ENCODE data around the gene HABP4. TPM values are rescaled to one million over a fixed set of nuclear protein-coding genes. Genes with fewer than 3 reads are reported as not detected.

HABP4 gene
- total and polyA plus RNA-seq, 10 of the 15 experiments (the other 5 are each of a cell fraction or from before 2014, with no cell fraction given): 1.6 to 15.4 (median 11.6) TPM

DNA sequence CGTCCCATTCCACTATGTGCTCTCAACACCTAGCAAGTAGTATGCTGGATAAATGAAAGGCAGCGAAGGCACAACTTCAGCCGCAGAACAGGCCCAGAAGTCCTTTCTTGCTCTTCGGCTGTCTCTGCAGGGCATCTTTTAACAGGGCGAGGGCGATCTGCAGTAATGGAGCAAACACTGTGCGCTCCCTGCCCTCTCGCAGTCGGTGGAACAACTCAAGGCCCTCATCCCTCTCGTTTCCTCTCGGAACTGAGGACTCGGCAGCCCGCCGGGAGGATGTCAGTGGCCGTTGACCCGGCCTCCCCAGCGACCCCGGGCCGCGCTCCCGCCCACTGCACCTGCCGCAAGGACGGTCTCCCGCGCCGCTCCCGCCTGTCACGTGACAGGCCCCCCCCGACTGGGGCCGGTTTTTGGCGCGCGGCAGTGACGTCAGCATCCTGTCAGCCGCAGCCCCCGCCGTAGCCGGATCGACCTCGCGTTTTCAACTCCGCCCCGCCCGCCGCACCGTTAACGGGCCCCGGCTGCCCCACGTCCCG, 32.9 kb upstream of the HABP4 start (continued):
- TF ChIP-seq, protein P1, sequence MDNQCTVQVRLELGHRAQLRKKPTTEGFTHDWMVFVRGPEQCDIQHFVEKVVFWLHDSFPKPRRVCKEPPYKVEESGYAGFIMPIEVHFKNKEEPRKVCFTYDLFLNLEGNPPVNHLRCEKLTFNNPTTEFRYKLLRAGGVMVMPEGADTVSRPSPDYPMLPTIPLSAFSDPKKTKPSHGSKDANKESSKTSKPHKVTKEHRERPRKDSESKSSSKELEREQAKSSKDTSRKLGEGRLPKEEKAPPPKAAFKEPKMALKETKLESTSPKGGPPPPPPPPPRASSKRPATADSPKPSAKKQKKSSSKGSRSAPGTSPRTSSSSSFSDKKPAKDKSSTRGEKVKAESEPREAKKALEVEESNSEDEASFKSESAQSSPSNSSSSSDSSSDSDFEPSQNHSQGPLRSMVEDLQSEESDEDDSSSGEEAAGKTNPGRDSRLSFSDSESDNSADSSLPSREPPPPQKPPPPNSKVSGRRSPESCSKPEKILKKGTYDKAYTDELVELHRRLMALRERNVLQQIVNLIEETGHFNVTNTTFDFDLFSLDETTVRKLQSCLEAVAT (IDR thresholded peaks at IDR 0.05): peak; percentile 71
- 0 out of 2 replicates have a peak, but pooled peaks have one; percentile 31 for TF ChIP-seq ZNF217 (IDR thresholded peaks at IDR 0.05)
- TF ChIP-seq ETV6 (conservative IDR thresholded peaks at IDR 0.05 in 1 of 2, IDR thresholded peaks at IDR 0.05 in 1 of 2; ENCODE audit: borderline replicate concordance in 1 of 2, low read depth in 1 of 2): 0 out of 4 replicates have a peak, but pooled peaks of 1 of the 2 experiments have one; percentile 20
- TF ChIP-seq, protein P2, sequence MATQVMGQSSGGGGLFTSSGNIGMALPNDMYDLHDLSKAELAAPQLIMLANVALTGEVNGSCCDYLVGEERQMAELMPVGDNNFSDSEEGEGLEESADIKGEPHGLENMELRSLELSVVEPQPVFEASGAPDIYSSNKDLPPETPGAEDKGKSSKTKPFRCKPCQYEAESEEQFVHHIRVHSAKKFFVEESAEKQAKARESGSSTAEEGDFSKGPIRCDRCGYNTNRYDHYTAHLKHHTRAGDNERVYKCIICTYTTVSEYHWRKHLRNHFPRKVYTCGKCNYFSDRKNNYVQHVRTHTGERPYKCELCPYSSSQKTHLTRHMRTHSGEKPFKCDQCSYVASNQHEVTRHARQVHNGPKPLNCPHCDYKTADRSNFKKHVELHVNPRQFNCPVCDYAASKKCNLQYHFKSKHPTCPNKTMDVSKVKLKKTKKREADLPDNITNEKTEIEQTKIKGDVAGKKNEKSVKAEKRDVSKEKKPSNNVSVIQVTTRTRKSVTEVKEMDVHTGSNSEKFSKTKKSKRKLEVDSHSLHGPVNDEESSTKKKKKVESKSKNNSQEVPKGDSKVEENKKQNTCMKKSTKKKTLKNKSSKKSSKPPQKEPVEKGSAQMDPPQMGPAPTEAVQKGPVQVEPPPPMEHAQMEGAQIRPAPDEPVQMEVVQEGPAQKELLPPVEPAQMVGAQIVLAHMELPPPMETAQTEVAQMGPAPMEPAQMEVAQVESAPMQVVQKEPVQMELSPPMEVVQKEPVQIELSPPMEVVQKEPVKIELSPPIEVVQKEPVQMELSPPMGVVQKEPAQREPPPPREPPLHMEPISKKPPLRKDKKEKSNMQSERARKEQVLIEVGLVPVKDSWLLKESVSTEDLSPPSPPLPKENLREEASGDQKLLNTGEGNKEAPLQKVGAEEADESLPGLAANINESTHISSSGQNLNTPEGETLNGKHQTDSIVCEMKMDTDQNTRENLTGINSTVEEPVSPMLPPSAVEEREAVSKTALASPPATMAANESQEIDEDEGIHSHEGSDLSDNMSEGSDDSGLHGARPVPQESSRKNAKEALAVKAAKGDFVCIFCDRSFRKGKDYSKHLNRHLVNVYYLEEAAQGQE (IDR thresholded peaks at IDR 0.05; ENCODE audit: low read depth, low read length): no peak
- peak; percentile 53 for TF ChIP-seq SP1 (IDR thresholded peaks at IDR 0.05; ENCODE audit: low read depth, low read length)
- no peak for TF ChIP-seq SMC3 (IDR thresholded peaks at IDR 0.05; ENCODE audit: borderline replicate concordance, low read length)
- peak; percentile 39 to 52; a peak in 3 of 4 replicates for TF ChIP-seq IKZF2 (IDR thresholded peaks at IDR 0.05)
- TF ChIP-seq KLF5 (IDR thresholded peaks at IDR 0.05; ENCODE audit: partially characterized antibody): no peak
- TF ChIP-seq ZNF274 (IDR thresholded peaks at IDR 0.05; ENCODE audit: insufficient read depth, insufficient read length): no peak
- TF ChIP-seq CBX3 (IDR thresholded peaks at IDR 0.05; ENCODE audit: borderline replicate concordance, low read depth): no peak
- TF ChIP-seq POLR2AphosphoS5 (IDR thresholded peaks at IDR 0.05; ENCODE audit: low read length): peak; percentile 77
- peak; percentile 70; the same call in 1 of the 2 replicates for TF ChIP-seq TBL1XR1 (IDR thresholded peaks at IDR 0.05; ENCODE audit: low read depth, low read length)
- TF ChIP-seq NFYB (IDR thresholded peaks at IDR 0.05; ENCODE audit: insufficient read depth, low read depth, low read length): no peak
- TF ChIP-seq ZSCAN29 (IDR thresholded peaks at IDR 0.05): 0 out of 2 replicates have a peak, but pooled peaks have one; percentile 11
- TF ChIP-seq, protein P3, sequence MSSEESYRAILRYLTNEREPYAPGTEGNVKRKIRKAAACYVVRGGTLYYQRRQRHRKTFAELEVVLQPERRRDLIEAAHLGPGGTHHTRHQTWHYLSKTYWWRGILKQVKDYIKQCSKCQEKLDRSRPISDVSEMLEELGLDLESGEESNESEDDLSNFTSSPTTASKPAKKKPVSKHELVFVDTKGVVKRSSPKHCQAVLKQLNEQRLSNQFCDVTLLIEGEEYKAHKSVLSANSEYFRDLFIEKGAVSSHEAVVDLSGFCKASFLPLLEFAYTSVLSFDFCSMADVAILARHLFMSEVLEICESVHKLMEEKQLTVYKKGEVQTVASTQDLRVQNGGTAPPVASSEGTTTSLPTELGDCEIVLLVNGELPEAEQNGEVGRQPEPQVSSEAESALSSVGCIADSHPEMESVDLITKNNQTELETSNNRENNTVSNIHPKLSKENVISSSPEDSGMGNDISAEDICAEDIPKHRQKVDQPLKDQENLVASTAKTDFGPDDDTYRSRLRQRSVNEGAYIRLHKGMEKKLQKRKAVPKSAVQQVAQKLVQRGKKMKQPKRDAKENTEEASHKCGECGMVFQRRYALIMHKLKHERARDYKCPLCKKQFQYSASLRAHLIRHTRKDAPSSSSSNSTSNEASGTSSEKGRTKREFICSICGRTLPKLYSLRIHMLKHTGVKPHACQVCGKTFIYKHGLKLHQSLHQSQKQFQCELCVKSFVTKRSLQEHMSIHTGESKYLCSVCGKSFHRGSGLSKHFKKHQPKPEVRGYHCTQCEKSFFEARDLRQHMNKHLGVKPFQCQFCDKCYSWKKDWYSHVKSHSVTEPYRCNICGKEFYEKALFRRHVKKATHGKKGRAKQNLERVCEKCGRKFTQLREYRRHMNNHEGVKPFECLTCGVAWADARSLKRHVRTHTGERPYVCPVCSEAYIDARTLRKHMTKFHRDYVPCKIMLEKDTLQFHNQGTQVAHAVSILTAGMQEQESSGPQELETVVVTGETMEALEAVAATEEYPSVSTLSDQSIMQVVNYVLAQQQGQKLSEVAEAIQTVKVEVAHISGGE (CRISPR knock-in tag; IDR thresholded peaks at IDR 0.05): peak; percentile 55
- peak; percentile 94 to 99 for TF ChIP-seq BHLHE40 (IDR thresholded peaks at IDR 0.05; ENCODE audit: borderline replicate concordance in 1 of 2, low read depth in 2 of 2, low read length in 1 of 2)
- peak; percentile 57; the same call in 1 of the 2 replicates for TF ChIP-seq CHD2 (IDR thresholded peaks at IDR 0.05; ENCODE audit: borderline replicate concordance, low read depth, low read length)
- TF ChIP-seq SUZ12 (IDR thresholded peaks at IDR 0.05; ENCODE audit: unreplicated experiment): no peak
- TF ChIP-seq HDAC6 (IDR thresholded peaks at IDR 0.05; ENCODE audit: unreplicated experiment): no peak
- 0 out of 4 replicates have a peak, but pooled peaks of 1 of the 2 experiments have one; percentile 28 for TF ChIP-seq EP300 (IDR thresholded peaks at IDR 0.05; ENCODE audit: borderline replicate concordance in 1 of 2, control insufficient read depth in 1 of 2, low read depth in 2 of 2, low read length in 2 of 2)

Measured in GM12878 (cell line).